IMR-90 (cell line): Measurements from ENCODE around the gene ACTA1. TPM values are rescaled to one million over a fixed set of nuclear protein-coding genes. Genes with fewer than 3 reads are reported as not detected.

Source experiments
- ATAC-seq: fragments of 200-7000 bp; cut with Tn5 transposase; 2 replicates; pipeline ENCODE4 v1.9.1; 2020; ENCODE audit warnings: low read depth, mild to moderate bottlenecking, moderate library complexity
- BruUV-seq: library from RNA; stranded (reverse); fragments of 400-500 nt; replicated peaks from 2 replicates; lab custom pipeline; 2021; lab: Mats Ljungman, UMichigan
- CTCF ChIA-PET: fragments of 300-600 bp; formaldehyde crosslinking; extraction: SDS; loops from one replicate; lab custom pipeline; 2021; ENCODE audit warnings: antibody characterized with exemption; lab: Yijun Ruan, JAX
- POLR2A ChIA-PET: fragments of 300-600 bp; sonication (Branson Sonifier 250); formaldehyde crosslinking; loops from one replicate; lab custom pipeline; 2022; ENCODE audit warnings: antibody characterized with exemption; ENCODE audit not compliant: unreplicated experiment; lab: Charles Lee
- DNase-seq: peaks from one replicate; pipeline ENCODE4 v3.0.0; 2013
- H2AFZ ChIP-seq: replicated peaks from 2 replicates; pipeline ENCODE3; 2013; ENCODE audit warnings: low read length, mild to moderate bottlenecking; ENCODE audit not compliant: poor library complexity
- H2AK5ac ChIP-seq: 2 replicates; pipeline ENCODE4 v1.6.1; 2013; ENCODE audit warnings: low read depth, low read length, inconsistent platforms
- H2AK9ac ChIP-seq: replicated peaks from 2 replicates; pipeline ENCODE3; 2013; ENCODE audit warnings: mild to moderate bottlenecking, low read depth, low read length, moderate library complexity; ENCODE audit not compliant: poor library complexity
- H2BK120ac ChIP-seq: 2 replicates; pipeline ENCODE4 v1.6.1; 2013; ENCODE audit warnings: low read depth, low read length, inconsistent platforms
- H2BK15ac ChIP-seq: 3 replicates; pipeline ENCODE4 v1.6.1; 2013; ENCODE audit warnings: low read depth, low read length, inconsistent platforms
- H2BK20ac ChIP-seq: 2 replicates; pipeline ENCODE4 v1.6.1; 2013; ENCODE audit warnings: low read depth, mild to moderate bottlenecking, inconsistent platforms, low read length, moderate library complexity
- H2BK5ac ChIP-seq: 2 replicates; pipeline ENCODE4 v1.6.1; 2013; ENCODE audit warnings: mild to moderate bottlenecking, low read depth, low read length, inconsistent platforms; ENCODE audit not compliant: poor library complexity, severe bottlenecking
- H3K14ac ChIP-seq: replicated peaks from 2 replicates; pipeline ENCODE4 v1.6.1; 2013; ENCODE audit warnings: low read depth, low read length, inconsistent platforms
- H3K18ac ChIP-seq: 2 replicates; pipeline ENCODE4 v1.6.1; 2013; ENCODE audit warnings: low read depth, low read length, control low read depth
- H3K23ac ChIP-seq: 2 replicates; pipeline ENCODE4 v1.6.1; 2013; ENCODE audit warnings: low read depth, low read length, inconsistent platforms
- H3K27ac ChIP-seq: 2 replicates; pipeline ENCODE4 v1.5.1; 2013; ENCODE audit warnings: mild to moderate bottlenecking, control low read depth, low read length; ENCODE audit not compliant: insufficient read depth
- H3K27me3 ChIP-seq: 2 replicates; pipeline ENCODE4 v1.6.1; 2013; ENCODE audit warnings: low read length; ENCODE audit not compliant: control insufficient read depth, insufficient read depth
- H3K36me3 ChIP-seq: 2 replicates; pipeline ENCODE4 v1.6.1; 2013; ENCODE audit warnings: low read length, mixed read lengths; ENCODE audit not compliant: control insufficient read depth, insufficient read depth
- H3K4ac ChIP-seq: 2 replicates; pipeline ENCODE4 v1.6.1; 2013; ENCODE audit warnings: low read depth, low read length, inconsistent platforms
- H3K4me1 ChIP-seq: 2 replicates; pipeline ENCODE4 v1.6.1; 2013; ENCODE audit warnings: low read length, mixed read lengths; ENCODE audit not compliant: control insufficient read depth, insufficient read depth
- H3K4me2 ChIP-seq: 2 replicates; pipeline ENCODE4 v1.6.1; 2013; ENCODE audit warnings: low read depth, mild to moderate bottlenecking, control low read depth, low read length, moderate library complexity
- H3K4me3 ChIP-seq: 2 replicates; pipeline ENCODE4 v1.5.1; 2013; ENCODE audit warnings: low read depth, mild to moderate bottlenecking, control low read depth, low read length, moderate library complexity; ENCODE audit not compliant: insufficient read depth
- H3K56ac ChIP-seq: 2 replicates; pipeline ENCODE4 v1.6.1; 2013; ENCODE audit warnings: low read length, inconsistent platforms; ENCODE audit not compliant: insufficient read depth; ENCODE audit errors: extremely low read depth
- H3K79me1 ChIP-seq, 2 experiments: 2 replicates each; pipeline ENCODE4 v1.6.1; 2013; ENCODE audit warnings: low read length in 2 of 2, inconsistent platforms in 1 of 2, low read depth in 1 of 2
- H3K9ac ChIP-seq: 2 replicates; pipeline ENCODE4 v1.6.1; 2013; ENCODE audit warnings: low read depth, low read length, control low read depth
- H3K9me1 ChIP-seq: 2 replicates; pipeline ENCODE4 v1.6.1; 2013; ENCODE audit warnings: low read length, inconsistent platforms; ENCODE audit not compliant: insufficient read depth
- H3K9me3 ChIP-seq: 2 replicates; pipeline ENCODE4 v1.6.1; 2013; ENCODE audit warnings: low read length; ENCODE audit not compliant: control insufficient read depth, insufficient read depth
- H4K20me1 ChIP-seq: 2 replicates; pipeline ENCODE4 v1.6.1; 2013; ENCODE audit warnings: low read length, inconsistent platforms; ENCODE audit not compliant: insufficient read depth
- H4K5ac ChIP-seq: 2 replicates; pipeline ENCODE4 v1.6.1; 2013; ENCODE audit warnings: mild to moderate bottlenecking, low read depth, low read length, control low read depth
- H4K8ac ChIP-seq, 2 experiments: 2 replicates each; pipeline ENCODE4 v1.6.1; 2013; ENCODE audit warnings: low read depth in 2 of 2, low read length in 2 of 2, control low read depth in 1 of 2, inconsistent platforms in 1 of 2
- H4K91ac ChIP-seq: 2 replicates; pipeline ENCODE4 v1.6.1; 2013; ENCODE audit warnings: low read depth, low read length, inconsistent platforms; ENCODE audit not compliant: insufficient read depth
- BHLHE40 ChIP-seq: fragments of 150-350 bp; IDR thresholded peaks from 2 replicates; pipeline ENCODE4 v1.6.1; 2016; ENCODE audit warnings: mild to moderate bottlenecking, low read depth, low read length
- CEBPB ChIP-seq: IDR thresholded peaks from 2 replicates; pipeline ENCODE4 v1.6.1; 2012; ENCODE audit warnings: low read depth, low read length, improper control_type of control experiment
- CHD1 ChIP-seq: IDR thresholded peaks from 2 replicates; pipeline ENCODE4 v1.6.1; 2012; ENCODE audit warnings: low read depth, low read length, improper control_type of control experiment
- CTCF ChIP-seq: conservative IDR thresholded peaks from 2 replicates; pipeline ENCODE4 v1.5.1; 2012; ENCODE audit warnings: mild to moderate bottlenecking, low read depth, low read length, improper control_type of control experiment
- ELK1 ChIP-seq: fragments of 150-350 bp; IDR thresholded peaks from 2 replicates; pipeline ENCODE4 v1.6.1; 2016; ENCODE audit warnings: low read depth, mild to moderate bottlenecking, low read length, moderate library complexity, borderline replicate concordance
- FOS ChIP-seq: fragments of 150-350 bp; IDR thresholded peaks from 2 replicates; pipeline ENCODE4 v1.6.1; 2016; ENCODE audit warnings: low read depth, low read length
- MAZ ChIP-seq: IDR thresholded peaks from 2 replicates; pipeline ENCODE4 v1.6.1; 2012; ENCODE audit warnings: low read depth, mild to moderate bottlenecking, low read length, improper control_type of control experiment, moderate library complexity, borderline replicate concordance
- MXI1 ChIP-seq: IDR thresholded peaks from 2 replicates; pipeline ENCODE4 v1.6.1; 2012; ENCODE audit warnings: low read depth, mild to moderate bottlenecking, low read length, moderate library complexity, borderline replicate concordance
- NFE2L2 ChIP-seq: fragments of 150-350 bp; IDR thresholded peaks from 2 replicates; pipeline ENCODE4 v1.6.1; 2016; ENCODE audit warnings: low read depth, mild to moderate bottlenecking, low read length
- POLR2A ChIP-seq: IDR thresholded peaks from 2 replicates; pipeline ENCODE4 v1.6.1; 2012; ENCODE audit warnings: mild to moderate bottlenecking, low read depth, low read length
- RCOR1 ChIP-seq: IDR thresholded peaks from 2 replicates; pipeline ENCODE4 v1.6.1; 2012; ENCODE audit warnings: mild to moderate bottlenecking, low read length, improper control_type of control experiment; ENCODE audit not compliant: insufficient replicate concordance
- RFX5 ChIP-seq: IDR thresholded peaks from 2 replicates; pipeline ENCODE4 v1.8.0; 2012; ENCODE audit warnings: low read depth, mild to moderate bottlenecking, low read length, moderate library complexity
- SMC3 ChIP-seq: fragments of 150-350 bp; IDR thresholded peaks from 2 replicates; pipeline ENCODE4 v1.6.1; 2016; ENCODE audit warnings: low read depth, mild to moderate bottlenecking, antibody characterized with exemption, low read length, moderate library complexity
- USF2 ChIP-seq: fragments of 150-350 bp; IDR thresholded peaks from 2 replicates; pipeline ENCODE4 v1.6.1; 2017; ENCODE audit warnings: mild to moderate bottlenecking, antibody characterized with exemption, low read length, low read depth
- WGBS, 2 experiments: methylation state at CpG; one replicate each; pipeline versions ENCODE4 v1.1.5 to v1.1.7; 2013; ENCODE audit warnings: missing lambda C conversion rate in 2 of 2; ENCODE audit not compliant: insufficient read length in 1 of 2; ENCODE audit errors: extremely low coverage in 2 of 2; 5-methylcytosine and 5-hydroxymethylcytosine counted together
- dilution Hi-C: fragments of 300-500 bp; cut with HindIII; formaldehyde crosslinking; loops from one replicate; pipeline ENCODE4 v1.14.3; 2018; ENCODE audit warnings: low sequenced_read_pairs; ENCODE audit not compliant: unreplicated experiment
- in situ Hi-C: fragments of 300-500 bp; cut with MboI; formaldehyde crosslinking; loops from 3 replicates; pipeline ENCODE4 v1.14.3; 2019; ENCODE audit warnings: low sequenced_read_pairs, inconsistent platforms, mixed read lengths
- intact Hi-C: fragments of 100-400 bp; cut with micrococcal nuclease; formaldehyde crosslinking; loops from 2 replicates; pipeline ENCODE4 v1.10.0; 2022
- polyA plus RNA-seq, 3 experiments: library from polyadenylated mRNA; depleted of rRNA; stranded (reverse); fragments of >200 nt; gene quantifications; 2 replicates each; pipeline ENCODE4 v1.2.3, GENCODE V29; 2012; ENCODE audit warnings: low replicate concordance in 1 of 3
- total RNA-seq: library from RNA; depleted of rRNA; stranded (reverse); fragments of >200 nt; gene quantifications from 2 replicates; pipeline ENCODE4 v1.2.3, GENCODE V29; 2012

ACTA1 gene
- total and polyA plus RNA-seq, 2 of the 4 experiments (the other 2 are of a cell fraction), result not detected

DNA sequence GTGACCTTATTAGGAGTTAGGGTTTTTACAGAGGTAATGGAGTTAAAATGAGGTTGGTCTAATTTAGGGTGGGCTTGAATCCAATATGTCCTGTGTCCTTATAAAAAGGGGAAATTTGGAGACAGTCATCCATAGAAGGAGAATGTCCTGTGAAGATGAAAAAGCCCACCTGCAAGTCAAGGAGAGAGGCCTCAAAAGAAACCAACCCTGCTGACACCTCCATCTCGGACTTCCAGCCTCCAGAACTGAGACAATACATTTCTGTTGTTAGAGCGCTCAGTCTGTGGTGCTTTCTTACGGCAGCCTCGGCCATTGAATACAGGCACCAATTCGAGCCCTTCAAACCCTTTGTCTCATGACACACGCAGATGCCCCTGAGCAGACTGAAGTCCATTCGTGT lies 43.8 kb downstream of the ACTA1 start:
- in situ Hi-C loops, result no loop called here
- Histone ChIP-seq H3K56ac (no peak overlapping the region), H2AK9ac (no peak overlapping the region), H4K20me1 (no peaks in the 10 kb centered on the region), H3K18ac (peak overlapping the region; percentile 74; the same call in 1 of the 2 replicates), H2BK15ac (peak overlapping the region; percentile 54; the same call in 1 of the 3 replicates), H2BK20ac (peak overlapping the region; percentile 41), H3K9me3 (0 out of 2 replicates have a peak, but pooled peaks cover 3% of the 10 kb centered on the region), H3K4me2 (no peak overlapping the region), H2BK120ac (peak overlapping the region; percentile 79), H4K5ac (no peak overlapping the region), H3K27ac (no peak overlapping the region), H3K4me3 (no peak overlapping the region), H3K14ac (no peak overlapping the region), H2AFZ (no peak overlapping the region), H3K9ac (no peak overlapping the region), H4K8ac (0 out of 4 replicates have a peak overlapping the region, but pooled peaks of 1 of the 2 experiments have one; percentile 6), H2BK5ac (no peak overlapping the region), H3K4ac (peak overlapping the region; percentile 69; the same call in 1 of the 2 replicates), H3K79me1 (no peaks in the 10 kb centered on the region), H3K23ac (no peak overlapping the region), H2AK5ac (peak overlapping the region; percentile 56; the same call in 1 of the 2 replicates), H3K27me3 (0 out of 2 replicates have a peak, but pooled peaks cover 1% of the 10 kb centered on the region), H3K9me1 (peaks cover 9% of the 10 kb centered on the region; the same call in 1 of the 2 replicates), H4K91ac (peak overlapping the region; percentile 20), H3K36me3 (no peaks in the 10 kb centered on the region), H3K4me1 (peaks cover 12% of the 10 kb centered on the region)
- 90% methylated on average over 4 of the region's 7 CpGs; no CpG with 5 or more reads in 1 of the 2 experiments for WGBS, 2 experiments
- TF ChIP-seq ELK1, result no peak
- no peak for TF ChIP-seq USF2
- TF ChIP-seq SMC3, result no peak
- TF ChIP-seq CTCF, result no peak
- TF ChIP-seq BHLHE40, result no peak
- no peak for TF ChIP-seq RFX5
- TF ChIP-seq CHD1, result no peak
- no peak for TF ChIP-seq NFE2L2
- TF ChIP-seq CEBPB, result no peak
- TF ChIP-seq RCOR1, result no peak
- TF ChIP-seq FOS, result no peak
- TF ChIP-seq MXI1, result no peak
- no peak for TF ChIP-seq POLR2A
- no peak for TF ChIP-seq MAZ
- BruUV-seq, result no TSS peak
- dilution Hi-C loops, result no loop called here
- ChIA-PET POLR2A (no interaction called here), CTCF (interaction anchor here (0.6 kb wide), 1 partner anchor 106 kb away, joined by 3 read pairs; no protein-coding TSS in a partner anchor)
- no peak for DNase-seq
- ATAC-seq, result no peak
- intact Hi-C loops, result no loop called here
